ENCODE measurements around the gene SEC14L3. TPM values are rescaled to one million over a fixed set of nuclear protein-coding genes. Genes with fewer than 3 reads are reported as not detected.

Gene SEC14L3
- total and polyA plus RNA-seq, 2 of the 4 experiments (the other 2 are of a cell fraction) = not detected

DNA sequence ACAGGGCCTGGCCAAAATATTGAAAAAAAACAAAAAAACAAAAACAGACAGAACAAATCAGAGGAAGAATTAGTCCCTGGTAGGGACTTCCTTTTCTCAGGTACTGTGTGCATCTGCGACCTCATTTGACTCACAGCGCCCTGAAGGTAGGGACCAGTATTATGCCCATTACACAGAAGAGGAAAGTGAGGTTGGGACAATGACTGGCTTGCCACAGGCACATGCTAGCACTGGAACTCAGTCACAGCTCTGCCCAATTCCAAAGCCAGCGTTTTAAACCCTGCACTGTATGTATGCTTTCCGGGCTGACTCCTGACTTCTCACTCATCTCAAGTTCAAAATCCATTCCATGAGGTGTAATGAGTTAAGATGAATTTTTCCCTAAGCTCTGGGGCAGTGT, 30.3 kb upstream of the SEC14L3 start:
- Histone ChIP-seq H3K23ac (ENCODE audit: low read depth, low read length) (no peak overlapping the region; the same call in 1 of the 2 replicates), H4K5ac (ENCODE audit: low read depth, low read length) (no peak overlapping the region), H3K79me1 (ENCODE audit: low read depth in 1 of 2, low read length in 2 of 2) (no peaks in the 10 kb centered on the region), H2AK9ac (replicated peaks; ENCODE audit: low read depth, low read length, poor library complexity) (no peak overlapping the region), H3K4me2 (ENCODE audit: low read depth, low read length) (no peak overlapping the region), H3K27me3 (ENCODE audit: control insufficient read depth, insufficient read depth, low read length) (peaks cover 41% of the 10 kb centered on the region), H4K20me1 (ENCODE audit: insufficient read depth, low read length) (no peaks in the 10 kb centered on the region), H3K9me1 (ENCODE audit: insufficient read depth, low read length) (no peaks in the 10 kb centered on the region), H3K18ac (ENCODE audit: low read depth, low read length) (no peak overlapping the region), H3K36me3 (ENCODE audit: control insufficient read depth, insufficient read depth, low read length) (no peaks in the 10 kb centered on the region), H3K9ac (ENCODE audit: low read depth, low read length) (no peak overlapping the region), H2BK15ac (ENCODE audit: low read depth, low read length) (no peak overlapping the region), H4K8ac (ENCODE audit: low read depth in 2 of 2, low read length in 2 of 2) (no peak overlapping the region), H3K4me3 (ENCODE audit: insufficient read depth, low read depth, low read length) (no peak overlapping the region), H3K27ac (ENCODE audit: insufficient read depth, low read length) (no peak overlapping the region), H2AFZ (replicated peaks; ENCODE audit: low read length, poor library complexity) (no peak overlapping the region), H2AK5ac (ENCODE audit: low read depth, low read length) (no peak overlapping the region), H2BK20ac (ENCODE audit: low read depth, low read length) (no peak overlapping the region), H4K91ac (ENCODE audit: insufficient read depth, low read depth, low read length) (no peak overlapping the region), H3K4me1 (ENCODE audit: control insufficient read depth, insufficient read depth, low read length) (no peaks in the 10 kb centered on the region), H2BK120ac (ENCODE audit: low read depth, low read length) (no peak overlapping the region), H3K14ac (replicated peaks; ENCODE audit: low read depth, low read length) (no peak overlapping the region), H2BK5ac (ENCODE audit: low read depth, low read length, poor library complexity, severe bottlenecking) (no peak overlapping the region), H3K9me3 (ENCODE audit: control insufficient read depth, insufficient read depth, low read length) (no peaks in the 10 kb centered on the region), H3K56ac (ENCODE audit: extremely low read depth, insufficient read depth, low read length) (no peak overlapping the region), H3K4ac (ENCODE audit: low read depth, low read length) (no peak overlapping the region)
- POLR2A ChIA-PET (ENCODE audit: unreplicated experiment) = no interaction called here
- in situ Hi-C loops (cut with MboI; ENCODE audit: low sequenced_read_pairs) = no loop called here
- dilution Hi-C loops (cut with HindIII; ENCODE audit: low sequenced_read_pairs, unreplicated experiment) = no loop called here
- CTCF ChIA-PET = no interaction called here
- no CpG with 5 or more reads among the region's 4 CpGs for WGBS, 2 experiments (ENCODE audit: extremely low coverage in 2 of 2, insufficient read length in 1 of 2)
- TF ChIP-seq, protein P1, sequence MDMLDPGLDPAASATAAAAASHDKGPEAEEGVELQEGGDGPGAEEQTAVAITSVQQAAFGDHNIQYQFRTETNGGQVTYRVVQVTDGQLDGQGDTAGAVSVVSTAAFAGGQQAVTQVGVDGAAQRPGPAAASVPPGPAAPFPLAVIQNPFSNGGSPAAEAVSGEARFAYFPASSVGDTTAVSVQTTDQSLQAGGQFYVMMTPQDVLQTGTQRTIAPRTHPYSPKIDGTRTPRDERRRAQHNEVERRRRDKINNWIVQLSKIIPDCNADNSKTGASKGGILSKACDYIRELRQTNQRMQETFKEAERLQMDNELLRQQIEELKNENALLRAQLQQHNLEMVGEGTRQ (IDR thresholded peaks at IDR 0.05; ENCODE audit: low read depth, low read length) = no peak
- TF ChIP-seq, protein P2, sequence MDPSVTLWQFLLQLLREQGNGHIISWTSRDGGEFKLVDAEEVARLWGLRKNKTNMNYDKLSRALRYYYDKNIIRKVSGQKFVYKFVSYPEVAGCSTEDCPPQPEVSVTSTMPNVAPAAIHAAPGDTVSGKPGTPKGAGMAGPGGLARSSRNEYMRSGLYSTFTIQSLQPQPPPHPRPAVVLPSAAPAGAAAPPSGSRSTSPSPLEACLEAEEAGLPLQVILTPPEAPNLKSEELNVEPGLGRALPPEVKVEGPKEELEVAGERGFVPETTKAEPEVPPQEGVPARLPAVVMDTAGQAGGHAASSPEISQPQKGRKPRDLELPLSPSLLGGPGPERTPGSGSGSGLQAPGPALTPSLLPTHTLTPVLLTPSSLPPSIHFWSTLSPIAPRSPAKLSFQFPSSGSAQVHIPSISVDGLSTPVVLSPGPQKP (IDR thresholded peaks at IDR 0.05; ENCODE audit: borderline replicate concordance, low read depth, low read length) = no peak
- TF ChIP-seq CHD1 (IDR thresholded peaks at IDR 0.05; ENCODE audit: low read depth, low read length) = no peak
- TF ChIP-seq, protein P3, sequence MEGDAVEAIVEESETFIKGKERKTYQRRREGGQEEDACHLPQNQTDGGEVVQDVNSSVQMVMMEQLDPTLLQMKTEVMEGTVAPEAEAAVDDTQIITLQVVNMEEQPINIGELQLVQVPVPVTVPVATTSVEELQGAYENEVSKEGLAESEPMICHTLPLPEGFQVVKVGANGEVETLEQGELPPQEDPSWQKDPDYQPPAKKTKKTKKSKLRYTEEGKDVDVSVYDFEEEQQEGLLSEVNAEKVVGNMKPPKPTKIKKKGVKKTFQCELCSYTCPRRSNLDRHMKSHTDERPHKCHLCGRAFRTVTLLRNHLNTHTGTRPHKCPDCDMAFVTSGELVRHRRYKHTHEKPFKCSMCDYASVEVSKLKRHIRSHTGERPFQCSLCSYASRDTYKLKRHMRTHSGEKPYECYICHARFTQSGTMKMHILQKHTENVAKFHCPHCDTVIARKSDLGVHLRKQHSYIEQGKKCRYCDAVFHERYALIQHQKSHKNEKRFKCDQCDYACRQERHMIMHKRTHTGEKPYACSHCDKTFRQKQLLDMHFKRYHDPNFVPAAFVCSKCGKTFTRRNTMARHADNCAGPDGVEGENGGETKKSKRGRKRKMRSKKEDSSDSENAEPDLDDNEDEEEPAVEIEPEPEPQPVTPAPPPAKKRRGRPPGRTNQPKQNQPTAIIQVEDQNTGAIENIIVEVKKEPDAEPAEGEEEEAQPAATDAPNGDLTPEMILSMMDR (conservative IDR thresholded peaks at IDR 0.05; ENCODE audit: low read depth, low read length) = no peak
- TF ChIP-seq RAD21 (IDR thresholded peaks at IDR 0.05; ENCODE audit: low read length) = no peak
- DNase-seq = no peak
- intact Hi-C loops (cut with micrococcal nuclease) = no loop called here
- no peak for ATAC-seq (ENCODE audit: low read depth)
- BruUV-seq (replicated peaks) = no TSS peak
